K562 (cell line): ENCODE measurements around the gene C10orf71. TPM values are rescaled to one million over a fixed set of nuclear protein-coding genes. Genes with fewer than 3 reads are reported as not detected.
A peak's percentile ranks its signal among the peaks of the same experiment; 100 is the strongest.

Experiments
- ASH1L ChIP-seq: fragments of 450-650 bp; IDR thresholded peaks from 2 replicates; pipeline ENCODE4 v1.6.1; 2018; ENCODE audit warnings: borderline replicate concordance, mild to moderate bottlenecking, low read depth; ENCODE audit not compliant: partially characterized antibody
- DPF2 ChIP-seq: fragments of 450-650 bp; IDR thresholded peaks from 2 replicates; pipeline ENCODE4 v1.6.1; 2016
- EP400 ChIP-seq: fragments of 450-650 bp; IDR thresholded peaks from 2 replicates; pipeline ENCODE4 v1.6.1; 2017; ENCODE audit warnings: antibody characterized with exemption, mild to moderate bottlenecking, moderate library complexity
- GATAD2B ChIP-seq: fragments of 450-650 bp; IDR thresholded peaks from 2 replicates; pipeline ENCODE4 v1.6.1; 2017; ENCODE audit warnings: mild to moderate bottlenecking, borderline replicate concordance
- MAZ ChIP-seq, 2 experiments: fragments of 450-650 bp in 1 of 2; sonication (generic) in 1 of 2; formaldehyde crosslinking; IDR thresholded peaks in 1 of 2; conservative IDR thresholded peaks in 1 of 2; 2 replicates each; pipeline versions ENCODE4 v1.4.0 to v1.5.0; 2020; ENCODE audit warnings: mild to moderate bottlenecking in 1 of 2, missing genetic modification reagents in 1 of 2
- NR4A1 ChIP-seq, 2 experiments: fragments of 250-450 bp in 1 of 2; fragments of 450-650 bp in 1 of 2; sonication (Bioruptor Pico) in 1 of 2; IDR thresholded peaks; 2 replicates each; pipeline versions ENCODE4 v1.4.0 to v1.6.1; 2016 to 2020; ENCODE audit warnings: mild to moderate bottlenecking in 2 of 2, missing compliant biosample characterization in 1 of 2, missing genetic modification characterization in 1 of 2, moderate library complexity in 1 of 2
- PML ChIP-seq: IDR thresholded peaks from 2 replicates; pipeline ENCODE4 v1.6.1; 2012; ENCODE audit warnings: low read length, inconsistent platforms
- RFX1 ChIP-seq: fragments of 450-650 bp; IDR thresholded peaks from 2 replicates; pipeline ENCODE4 v1.6.1; 2016; ENCODE audit warnings: mild to moderate bottlenecking, moderate library complexity
- SRF ChIP-seq, 2 experiments: fragments of 250-450, 450-650 bp in 1 of 2; sonication (Bioruptor Pico) in 1 of 2; sonication (generic) in 1 of 2; formaldehyde crosslinking; IDR thresholded peaks; 2 replicates each; pipeline versions ENCODE4 v1.5.0 to v1.5.1; 2020 to 2022; ENCODE audit warnings: mild to moderate bottlenecking in 1 of 2, missing genetic modification reagents in 1 of 2
- U2AF2 ChIP-seq: fragments of 200-400 bp; formaldehyde crosslinking; optimal IDR thresholded peaks from 2 replicates; pipeline ENCODE3; 2017; ENCODE audit warnings: low read depth, mild to moderate bottlenecking, low read length
- ZNF583 ChIP-seq: fragments of 250-450 bp; sonication (Bioruptor Pico); IDR thresholded peaks from 2 replicates; pipeline ENCODE4 v1.4.0; 2020
- ZSCAN29 ChIP-seq: fragments of 450-650 bp; IDR thresholded peaks from 2 replicates; pipeline ENCODE4 v1.6.1; 2017
- ZSCAN32 ChIP-seq: fragments of 450-650 bp; formaldehyde crosslinking; IDR thresholded peaks from 2 replicates; pipeline ENCODE4 v1.4.0; 2020; ENCODE audit warnings: mild to moderate bottlenecking, moderate library complexity
- polyA plus RNA-seq, 8 experiments: library from polyadenylated mRNA; depleted of rRNA in 4 of 8; stranded (reverse) in 5 of 8; unstranded in 3 of 8; fragments of >200 nt; fragmentation: Nextera tagmentation in 2 of 8; fragmentation: Illumina TruSeq in 1 of 8; extraction: Ambion mirVana in 2 of 8; extraction: Trizol in 1 of 8; gene quantifications; 2 replicates each; pipeline versions ENCODE4 v1.2.1 to v1.2.3, GENCODE V29; 2011 to 2014; ENCODE audit warnings: inconsistent platforms in 1 of 8, missing spikeins in 1 of 8
- total RNA-seq, 7 experiments: library from RNA; depleted of rRNA in 6 of 7; stranded (reverse); fragments of >200 nt in 6 of 7; fragmentation: Illumina TruSeq in 2 of 7; extraction: Trizol in 2 of 7; gene quantifications; 2 replicates each; pipeline versions ENCODE4 v1.2.1 to v1.2.3, GENCODE V29; 2011 to 2021; ENCODE audit warnings: low replicate concordance in 1 of 7
- TF ChIP-seq, protein P1 (sequence below): sonication (generic); formaldehyde crosslinking; IDR thresholded peaks from 2 replicates; pipeline ENCODE4 v1.8.0; 2022; ENCODE audit warnings: mild to moderate bottlenecking, missing genetic modification reagents
- TF ChIP-seq, protein P2 (sequence below): fragments of 450-650 bp; IDR thresholded peaks from 2 replicates; pipeline ENCODE4 v1.6.1; 2018; ENCODE audit not compliant: partially characterized antibody
- TF ChIP-seq, protein P3 (sequence below): fragments of 200-800 bp; sonication (Bioruptor generic); IDR thresholded peaks from 2 replicates; pipeline ENCODE4 v1.6.1; 2017; ENCODE audit warnings: missing genetic modification characterization, missing compliant biosample characterization
- TF ChIP-seq, protein P4 (sequence below): fragments of 450-650 bp; conservative IDR thresholded peaks from 2 replicates; pipeline ENCODE4 v1.6.1; 2016; ENCODE audit warnings: missing genetic modification characterization, low read depth, mild to moderate bottlenecking, missing compliant biosample characterization, moderate library complexity

Gene C10orf71
- total and polyA plus RNA-seq, 9 of the 15 experiments (the other 6 are each of a cell fraction or from before 2014, with no cell fraction given): 0.06 to 4.5 (median 1.3) TPM

DNA sequence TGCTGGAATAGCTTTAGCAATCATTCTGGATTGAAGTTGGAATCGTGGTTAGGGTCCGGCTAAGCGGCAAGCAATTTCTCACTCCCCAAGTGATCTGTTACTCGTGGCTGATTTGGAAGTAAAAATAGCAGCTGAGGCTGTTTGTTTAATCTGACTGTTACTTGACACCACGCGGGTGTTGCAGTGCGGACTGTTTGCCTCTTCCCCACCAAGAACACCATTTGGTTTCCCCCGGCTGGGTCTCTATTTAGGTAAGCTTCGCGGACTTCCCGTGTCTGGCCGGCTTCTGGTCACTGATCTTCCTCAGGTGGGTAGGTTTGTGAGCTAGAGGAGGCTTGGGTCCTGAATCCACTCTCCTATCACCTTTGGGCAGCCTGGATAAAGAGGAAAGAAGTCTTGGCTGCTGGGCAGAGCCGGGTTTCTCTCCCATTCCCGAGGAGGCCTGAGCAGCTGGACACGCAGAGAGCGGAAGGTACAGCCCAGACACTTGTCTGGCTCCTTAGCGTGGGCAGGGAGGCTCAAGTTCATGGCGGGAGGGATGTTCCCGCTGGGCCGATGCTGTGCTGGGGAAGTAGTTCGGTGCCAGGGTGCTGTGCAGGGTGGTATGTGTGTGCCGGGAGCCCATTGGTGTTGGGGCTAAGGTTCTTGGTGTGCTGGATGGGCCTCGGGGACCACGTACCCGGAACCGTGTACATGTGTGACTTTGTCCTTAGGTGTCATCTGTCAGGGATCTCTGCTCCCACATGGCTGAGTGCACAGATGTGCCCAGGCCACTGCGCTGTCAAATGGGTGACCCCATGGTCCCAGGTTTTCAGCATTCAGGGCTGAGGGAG lies at the start of gene C10orf71 (continued):
- TF ChIP-seq, protein P1, sequence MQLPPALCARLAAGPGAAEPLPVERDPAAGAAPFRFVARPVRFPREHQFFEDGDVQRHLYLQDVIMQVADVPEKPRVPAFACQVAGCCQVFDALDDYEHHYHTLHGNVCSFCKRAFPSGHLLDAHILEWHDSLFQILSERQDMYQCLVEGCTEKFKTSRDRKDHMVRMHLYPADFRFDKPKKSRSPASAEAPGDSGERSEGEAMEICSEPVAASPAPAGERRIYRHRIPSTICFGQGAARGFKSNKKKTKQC (CRISPR knock-in tag): peak; percentile 73; the same call in 1 of the 2 replicates
- no peak for TF ChIP-seq U2AF2
- peak; percentile 66; the same call in 1 of the 2 replicates for TF ChIP-seq ZNF583 (CRISPR knock-in tag)
- TF ChIP-seq, protein P2, sequence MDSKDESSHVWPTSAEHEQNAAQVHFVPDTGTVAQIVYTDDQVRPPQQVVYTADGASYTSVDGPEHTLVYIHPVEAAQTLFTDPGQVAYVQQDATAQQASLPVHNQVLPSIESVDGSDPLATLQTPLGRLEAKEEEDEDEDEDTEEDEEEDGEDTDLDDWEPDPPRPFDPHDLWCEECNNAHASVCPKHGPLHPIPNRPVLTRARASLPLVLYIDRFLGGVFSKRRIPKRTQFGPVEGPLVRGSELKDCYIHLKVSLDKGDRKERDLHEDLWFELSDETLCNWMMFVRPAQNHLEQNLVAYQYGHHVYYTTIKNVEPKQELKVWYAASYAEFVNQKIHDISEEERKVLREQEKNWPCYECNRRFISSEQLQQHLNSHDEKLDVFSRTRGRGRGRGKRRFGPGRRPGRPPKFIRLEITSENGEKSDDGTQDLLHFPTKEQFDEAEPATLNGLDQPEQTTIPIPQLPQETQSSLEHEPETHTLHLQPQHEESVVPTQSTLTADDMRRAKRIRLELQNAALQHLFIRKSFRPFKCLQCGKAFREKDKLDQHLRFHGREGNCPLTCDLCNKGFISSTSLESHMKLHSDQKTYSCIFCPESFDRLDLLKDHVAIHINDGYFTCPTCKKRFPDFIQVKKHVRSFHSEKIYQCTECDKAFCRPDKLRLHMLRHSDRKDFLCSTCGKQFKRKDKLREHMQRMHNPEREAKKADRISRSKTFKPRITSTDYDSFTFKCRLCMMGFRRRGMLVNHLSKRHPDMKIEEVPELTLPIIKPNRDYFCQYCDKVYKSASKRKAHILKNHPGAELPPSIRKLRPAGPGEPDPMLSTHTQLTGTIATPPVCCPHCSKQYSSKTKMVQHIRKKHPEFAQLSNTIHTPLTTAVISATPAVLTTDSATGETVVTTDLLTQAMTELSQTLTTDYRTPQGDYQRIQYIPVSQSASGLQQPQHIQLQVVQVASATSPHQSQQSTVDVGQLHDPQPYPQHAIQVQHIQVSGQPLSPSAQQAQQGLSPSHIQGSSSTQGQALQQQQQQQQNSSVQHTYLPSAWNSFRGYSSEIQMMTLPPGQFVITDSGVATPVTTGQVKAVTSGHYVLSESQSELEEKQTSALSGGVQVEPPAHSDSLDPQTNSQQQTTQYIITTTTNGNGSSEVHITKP: peak; percentile 92
- no peak for TF ChIP-seq SRF (CRISPR knock-in tag; IDR thresholded peaks at IDR 0.05)
- 0 out of 2 replicates have a peak, but pooled peaks have one; percentile 49 for TF ChIP-seq GATAD2B
- TF ChIP-seq, protein P3, sequence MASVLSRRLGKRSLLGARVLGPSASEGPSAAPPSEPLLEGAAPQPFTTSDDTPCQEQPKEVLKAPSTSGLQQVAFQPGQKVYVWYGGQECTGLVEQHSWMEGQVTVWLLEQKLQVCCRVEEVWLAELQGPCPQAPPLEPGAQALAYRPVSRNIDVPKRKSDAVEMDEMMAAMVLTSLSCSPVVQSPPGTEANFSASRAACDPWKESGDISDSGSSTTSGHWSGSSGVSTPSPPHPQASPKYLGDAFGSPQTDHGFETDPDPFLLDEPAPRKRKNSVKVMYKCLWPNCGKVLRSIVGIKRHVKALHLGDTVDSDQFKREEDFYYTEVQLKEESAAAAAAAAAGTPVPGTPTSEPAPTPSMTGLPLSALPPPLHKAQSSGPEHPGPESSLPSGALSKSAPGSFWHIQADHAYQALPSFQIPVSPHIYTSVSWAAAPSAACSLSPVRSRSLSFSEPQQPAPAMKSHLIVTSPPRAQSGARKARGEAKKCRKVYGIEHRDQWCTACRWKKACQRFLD (CRISPR knock-in tag): peak; percentile 68
- no peak for TF ChIP-seq NR4A1 (CRISPR knock-in tag; IDR thresholded peaks at IDR 0.05)
- TF ChIP-seq NR4A1 (tag; IDR thresholded peaks at IDR 0.05): peak; percentile 88
- peak in 1 of 2 experiments; percentile 52; a peak in 2 of 4 replicates for TF ChIP-seq MAZ (CRISPR knock-in tag; conservative IDR thresholded peaks at IDR 0.05 in 1 of 2, IDR thresholded peaks at IDR 0.05 in 1 of 2)
- TF ChIP-seq RFX1: no peak
- 0 out of 2 replicates have a peak, but pooled peaks have one; percentile 15 for TF ChIP-seq DPF2
- TF ChIP-seq PML: no peak
- TF ChIP-seq ASH1L: no peak
- TF ChIP-seq, protein P4, sequence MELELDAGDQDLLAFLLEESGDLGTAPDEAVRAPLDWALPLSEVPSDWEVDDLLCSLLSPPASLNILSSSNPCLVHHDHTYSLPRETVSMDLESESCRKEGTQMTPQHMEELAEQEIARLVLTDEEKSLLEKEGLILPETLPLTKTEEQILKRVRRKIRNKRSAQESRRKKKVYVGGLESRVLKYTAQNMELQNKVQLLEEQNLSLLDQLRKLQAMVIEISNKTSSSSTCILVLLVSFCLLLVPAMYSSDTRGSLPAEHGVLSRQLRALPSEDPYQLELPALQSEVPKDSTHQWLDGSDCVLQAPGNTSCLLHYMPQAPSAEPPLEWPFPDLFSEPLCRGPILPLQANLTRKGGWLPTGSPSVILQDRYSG (tag): peak; percentile 82
- TF ChIP-seq ZSCAN29: no peak
- TF ChIP-seq EP400: peak; percentile 21; the same call in 1 of the 2 replicates
- no peak for TF ChIP-seq ZSCAN32
